Endothelial cell (in vitro differentiated cells): Measurements from ENCODE around the gene HTR1B. TPM values are rescaled to one million over a fixed set of nuclear protein-coding genes. Genes with fewer than 3 reads are reported as not detected.

Experiments used
- DNase-seq: peaks from one replicate; pipeline ENCODE4 v3.0.0; 2021; ENCODE audit warnings: low spot score
- H3K27ac Mint-ChIP-seq: one replicate; pipeline ENCODE4 v1.8.0; 2021; ENCODE audit warnings: mixed read lengths, inconsistent platforms; ENCODE audit not compliant: unreplicated experiment
- H3K27me3 Mint-ChIP-seq: one replicate; pipeline ENCODE4 v1.8.0; 2021; ENCODE audit warnings: mild to moderate bottlenecking, moderate library complexity, mixed read lengths, inconsistent platforms; ENCODE audit not compliant: unreplicated experiment
- H3K36me3 Mint-ChIP-seq: one replicate; pipeline ENCODE4 v1.8.0; 2021; ENCODE audit warnings: mild to moderate bottlenecking, low read depth, mixed read lengths, inconsistent platforms; ENCODE audit not compliant: unreplicated experiment
- H3K4me1 Mint-ChIP-seq: one replicate; pipeline ENCODE4 v1.8.0; 2021; ENCODE audit warnings: mild to moderate bottlenecking, mixed read lengths, inconsistent platforms; ENCODE audit not compliant: unreplicated experiment
- H3K4me3 Mint-ChIP-seq: one replicate; pipeline ENCODE4 v1.8.0; 2021; ENCODE audit warnings: mild to moderate bottlenecking, mixed read lengths, inconsistent platforms; ENCODE audit not compliant: unreplicated experiment
- H3K9me3 Mint-ChIP-seq: one replicate; pipeline ENCODE4 v1.8.0; 2021; ENCODE audit warnings: mixed read lengths, inconsistent platforms; ENCODE audit not compliant: unreplicated experiment
- total RNA-seq: library from RNA; stranded (reverse); fragmentation: NEBNext Ultra II Directional; extraction: Animal tissue kit (Norgen Biotek cat#: 25700); gene quantifications from one replicate; pipeline ENCODE4 v1.2.1, GENCODE V29; 2021; ENCODE audit not compliant: unreplicated experiment
- TF ChIP-seq, protein P1 (sequence below): fragments of 200-600 bp; sonication (generic); IDR thresholded peaks from one replicate; pipeline ENCODE4 v1.5.0; 2021; ENCODE audit warnings: antibody characterized with exemption; ENCODE audit not compliant: unreplicated experiment

Gene HTR1B
- total RNA-seq, 1 donor from 2014 or later = 0.33 TPM

DNA sequence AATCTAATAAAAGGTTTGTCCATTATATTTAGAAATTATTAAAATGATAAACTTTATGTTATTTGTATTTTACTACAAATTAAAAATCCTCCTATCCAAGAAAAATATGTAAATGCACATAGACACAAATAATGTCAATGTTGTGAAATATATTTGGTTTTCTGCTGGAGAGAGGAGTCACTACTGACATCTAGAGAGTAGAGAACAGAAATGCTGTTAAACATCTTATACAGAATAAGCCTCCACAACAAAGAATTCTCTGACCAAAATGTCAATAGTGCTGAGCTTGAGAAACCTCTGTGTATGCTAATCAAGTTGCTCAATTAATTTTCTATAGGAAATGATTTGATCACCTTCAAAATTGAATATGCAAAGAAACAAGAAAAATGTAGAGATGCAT, 12.4 kb downstream of the HTR1B start:
- no peaks in the 10 kb centered on the region for H3K4me1 Mint-ChIP-seq
- no peak overlapping the region for H3K27ac Mint-ChIP-seq
- no peak overlapping the region for H3K4me3 Mint-ChIP-seq
- H3K27me3 Mint-ChIP-seq = no peaks in the 10 kb centered on the region
- TF ChIP-seq, protein P1, sequence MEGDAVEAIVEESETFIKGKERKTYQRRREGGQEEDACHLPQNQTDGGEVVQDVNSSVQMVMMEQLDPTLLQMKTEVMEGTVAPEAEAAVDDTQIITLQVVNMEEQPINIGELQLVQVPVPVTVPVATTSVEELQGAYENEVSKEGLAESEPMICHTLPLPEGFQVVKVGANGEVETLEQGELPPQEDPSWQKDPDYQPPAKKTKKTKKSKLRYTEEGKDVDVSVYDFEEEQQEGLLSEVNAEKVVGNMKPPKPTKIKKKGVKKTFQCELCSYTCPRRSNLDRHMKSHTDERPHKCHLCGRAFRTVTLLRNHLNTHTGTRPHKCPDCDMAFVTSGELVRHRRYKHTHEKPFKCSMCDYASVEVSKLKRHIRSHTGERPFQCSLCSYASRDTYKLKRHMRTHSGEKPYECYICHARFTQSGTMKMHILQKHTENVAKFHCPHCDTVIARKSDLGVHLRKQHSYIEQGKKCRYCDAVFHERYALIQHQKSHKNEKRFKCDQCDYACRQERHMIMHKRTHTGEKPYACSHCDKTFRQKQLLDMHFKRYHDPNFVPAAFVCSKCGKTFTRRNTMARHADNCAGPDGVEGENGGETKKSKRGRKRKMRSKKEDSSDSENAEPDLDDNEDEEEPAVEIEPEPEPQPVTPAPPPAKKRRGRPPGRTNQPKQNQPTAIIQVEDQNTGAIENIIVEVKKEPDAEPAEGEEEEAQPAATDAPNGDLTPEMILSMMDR = no peak
- H3K9me3 Mint-ChIP-seq = no peaks in the 10 kb centered on the region
- DNase-seq = no peak
- H3K36me3 Mint-ChIP-seq = no peaks in the 10 kb centered on the region

DNA sequence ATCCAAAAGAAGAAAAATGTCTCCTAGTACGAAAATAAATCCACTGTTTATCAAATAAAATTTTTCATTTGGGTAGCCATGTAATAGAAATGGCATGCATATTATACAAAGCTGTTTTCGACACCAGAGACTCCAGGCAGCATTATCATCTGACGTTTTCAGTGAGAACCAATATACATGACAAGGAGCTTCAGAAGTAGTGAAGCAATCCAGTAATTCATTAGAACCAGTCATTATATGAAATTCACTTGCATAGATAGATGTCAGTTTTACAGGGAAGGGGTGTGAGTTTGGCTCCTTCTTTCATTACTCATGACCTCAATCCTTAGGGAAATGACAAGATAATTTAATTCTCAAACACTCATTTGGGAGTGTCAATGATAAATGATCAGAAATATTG, 14.7 kb downstream of the HTR1B start:
- Mint-ChIP-seq H3K4me3 (no peak overlapping the region), H3K27ac (no peak overlapping the region), H3K9me3 (no peaks in the 10 kb centered on the region), H3K27me3 (no peaks in the 10 kb centered on the region), H3K4me1 (no peaks in the 10 kb centered on the region), H3K36me3 (no peaks in the 10 kb centered on the region)
- no peak for DNase-seq
- TF ChIP-seq, protein P1 = no peak

DNA sequence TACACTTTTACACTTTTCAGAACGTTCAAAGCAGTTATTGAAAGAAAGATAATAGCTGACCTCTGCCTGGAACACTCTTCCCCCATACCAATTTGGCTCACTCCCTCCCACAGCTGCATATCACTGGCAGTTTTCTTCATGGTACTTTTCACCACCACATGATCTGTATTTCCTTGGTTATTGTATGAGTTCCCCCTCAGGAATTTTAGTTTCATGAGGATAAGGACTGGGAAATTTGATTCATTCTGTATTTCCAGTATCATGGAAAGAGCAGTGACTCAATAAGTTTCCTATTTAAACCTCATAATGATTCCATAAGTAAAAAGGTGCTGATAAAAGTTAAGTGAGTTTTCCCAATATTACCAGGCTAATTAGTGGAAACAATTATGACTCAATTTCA, 16.0 kb downstream of the HTR1B start:
- Mint-ChIP-seq H3K4me3 (no peak overlapping the region), H3K4me1 (no peaks in the 10 kb centered on the region), H3K27me3 (no peaks in the 10 kb centered on the region), H3K9me3 (no peaks in the 10 kb centered on the region), H3K27ac (no peak overlapping the region), H3K36me3 (no peaks in the 10 kb centered on the region)
- DNase-seq = no peak
- TF ChIP-seq, protein P1 = no peak

DNA sequence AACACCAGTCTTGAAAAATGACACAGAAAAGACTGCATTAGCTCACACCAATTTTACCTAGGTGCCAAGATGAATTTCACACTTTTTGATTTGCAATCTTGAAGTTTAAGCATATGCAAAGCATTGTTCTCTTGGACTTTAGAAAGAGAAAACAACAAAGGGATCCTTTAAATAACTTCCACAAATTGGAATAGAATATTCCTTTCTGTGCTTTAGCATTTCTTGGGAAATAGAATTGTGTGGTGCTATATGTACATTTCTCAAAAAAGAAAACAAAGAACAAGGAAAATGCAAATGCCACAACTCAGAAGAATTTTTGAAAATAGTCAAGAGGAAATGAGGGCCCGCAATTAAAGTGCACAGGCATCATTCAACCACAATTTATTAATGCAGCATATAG, 17.0 kb downstream of the HTR1B start:
- H3K36me3 Mint-ChIP-seq = no peaks in the 10 kb centered on the region
- no peak overlapping the region for H3K4me3 Mint-ChIP-seq
- H3K4me1 Mint-ChIP-seq = no peaks in the 10 kb centered on the region
- no peak for DNase-seq
- no peaks in the 10 kb centered on the region for H3K27me3 Mint-ChIP-seq
- H3K9me3 Mint-ChIP-seq = no peaks in the 10 kb centered on the region
- H3K27ac Mint-ChIP-seq = no peak overlapping the region
- TF ChIP-seq, protein P1 = no peak

DNA sequence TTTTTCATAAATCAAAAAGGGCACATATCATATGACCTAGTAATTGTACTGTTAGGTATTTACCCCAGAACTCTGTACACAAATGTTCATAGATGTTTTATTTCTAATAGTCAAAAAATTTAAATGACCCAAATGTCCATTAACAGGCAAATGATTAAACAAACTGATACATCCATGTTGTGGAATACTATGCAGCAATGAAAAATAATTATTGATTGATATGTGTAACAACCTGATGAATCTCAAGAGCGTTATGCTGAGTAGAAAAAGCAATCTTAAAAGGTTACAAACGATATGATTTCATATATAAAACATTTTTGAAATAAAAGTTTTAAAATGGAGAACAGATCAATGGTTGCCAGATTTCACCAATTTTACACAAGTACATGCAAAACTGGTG, 18.1 kb downstream of the HTR1B start:
- Mint-ChIP-seq H3K4me1 (no peaks in the 10 kb centered on the region), H3K27me3 (no peaks in the 10 kb centered on the region), H3K36me3 (no peaks in the 10 kb centered on the region), H3K27ac (no peak overlapping the region), H3K4me3 (no peak overlapping the region), H3K9me3 (no peaks in the 10 kb centered on the region)
- DNase-seq = no peak
- TF ChIP-seq, protein P1 = no peak
